ENCODE results near the gene ASCL1.

ASCL1 gene

GRCh38 chr12:102970780-102971179, 13.3 kb downstream of the ASCL1 start:
- no peak for TF ChIP-seq CTCF (IDR thresholded peaks at IDR 0.05; ENCODE audit: low read depth, low read length)
- no peak overlapping the region for H3K4me3 ChIP-seq (ENCODE audit: low read depth, low read length)
- in situ Hi-C loops (cut with HindIII; ENCODE audit: low sequenced_read_pairs): no loop called here
- no peak for DNase-seq (ENCODE audit: low read depth, low spot score)

GRCh38 chr12:102971227-102971626, 13.8 kb downstream of the ASCL1 start:
- no peak overlapping the region for H3K4me3 ChIP-seq (ENCODE audit: low read depth, low read length)
- in situ Hi-C loops (cut with HindIII; ENCODE audit: low sequenced_read_pairs): no loop called here
- no peak for TF ChIP-seq CTCF (IDR thresholded peaks at IDR 0.05; ENCODE audit: low read depth, low read length)
- no peak for DNase-seq (ENCODE audit: low read depth, low spot score)

GRCh38 chr12:102973583-102973982, 16.1 kb downstream of the ASCL1 start:
- H3K4me3 ChIP-seq (ENCODE audit: low read depth, low read length): no peak overlapping the region
- DNase-seq (ENCODE audit: low read depth, low spot score): no peak
- TF ChIP-seq CTCF (IDR thresholded peaks at IDR 0.05; ENCODE audit: low read depth, low read length): no peak
- in situ Hi-C loops (cut with HindIII; ENCODE audit: low sequenced_read_pairs): no loop called here

GRCh38 chr12:102976609-102977280, 19.3 kb downstream of the ASCL1 start:
- in situ Hi-C loops (cut with HindIII; ENCODE audit: low sequenced_read_pairs): no loop called here
- H3K4me3 ChIP-seq (ENCODE audit: low read depth, low read length): no peak overlapping the region
- DNase-seq (ENCODE audit: low read depth, low spot score): no peak

GRCh38 chr12:102977945-102978706, 20.7 kb downstream of the ASCL1 start:
- no peak overlapping the region for H3K4me3 ChIP-seq (ENCODE audit: low read depth, low read length)
- no peak for TF ChIP-seq CTCF (IDR thresholded peaks at IDR 0.05; ENCODE audit: low read depth, low read length)
- no peak for DNase-seq (ENCODE audit: low read depth, low spot score)
- in situ Hi-C loops (cut with HindIII; ENCODE audit: low sequenced_read_pairs): no loop called here

More at GRCh38 chr12:102976609-102977280, 19.3 kb downstream of the ASCL1 start:
- TF ChIP-seq CTCF (IDR thresholded peaks at IDR 0.05; ENCODE audit: low read depth, low read length): no peak

- TF ChIP-seq CTCF (IDR thresholded peaks at IDR 0.05; ENCODE audit: low read depth, low read length): no peak
- in situ Hi-C loops (cut with HindIII; ENCODE audit: low sequenced_read_pairs): no loop called here
- no peak overlapping the region for H3K4me3 ChIP-seq (ENCODE audit: low read depth, low read length)
- no peak for DNase-seq (ENCODE audit: low read depth, low spot score)
These were observed 22.9 kb downstream of the ASCL1 start for GRCh38 chr12:102980350-102980749.
